ENCODE results near the gene OR4Q3. TPM values are rescaled to one million over a fixed set of nuclear protein-coding genes. Genes with fewer than 3 reads are reported as not detected.

OR4Q3 gene
- total RNA-seq: not detected in 2 replicates

GRCh38 chr14:19743256-19743655, at the start of gene OR4Q3:
OR4Q3 (plus strand) TSS chr14:19743571.

GRCh38 chr14:19773204-19773603, 29.8 kb downstream of the OR4Q3 start, which contains the start of gene OR4M1:
OR4M1 (plus strand) TSS chr14:19773504; CDS start chr14:19780323, 6,819 bp downstream.

Other genes starting within 250 kb of the OR4Q3 start
- not detected in 2 replicates for gene OR11H2, start 29.7 kb upstream of the OR4Q3 start, total RNA-seq
- gene OR4M1, start 29.9 kb downstream of the OR4Q3 start, total RNA-seq: not detected in 2 replicates
- 0.17 TPM in 1 of 2 replicates, not detected in the other for gene OR4N2, start 60.2 kb downstream of the OR4Q3 start, total RNA-seq
- not detected in 2 replicates for gene OR4K2, start 131.6 kb downstream of the OR4Q3 start, total RNA-seq
- gene OR4K5, start 177.0 kb downstream of the OR4Q3 start, total RNA-seq: not detected in 2 replicates
- gene OR4K1, start 187.3 kb downstream of the OR4Q3 start, total RNA-seq: not detected in 2 replicates
- gene OR4K15, start 232.0 kb downstream of the OR4Q3 start, total RNA-seq: not detected in 2 replicates